Measurements from ENCODE around the gene EPM2A. TPM values are rescaled to one million over a fixed set of nuclear protein-coding genes. Genes with fewer than 3 reads are reported as not detected.
A peak's percentile ranks its signal among the peaks of the same experiment; 100 is the strongest.

EPM2A gene
- total RNA-seq (2021) (4.7 and 5.3 TPM in 2 replicates), Bru-seq, nascent RNA (percentile 51 among the genes with signal in this experiment), BruChase-seq, experiment 1, labeled RNA remaining after a 2-hour chase (percentile 59 among the genes with signal in this experiment), BruChase-seq, experiment 2, labeled RNA remaining after a 6-hour chase (percentile 47 among the genes with signal in this experiment)
- long read RNA-seq, full-length matches to known transcripts = 1 of 2 reads
- long read RNA-seq, partial matches to known transcripts = 0 of 2 reads
- long read RNA-seq, other reads (novel, unspliced or antisense) = 1 of 2 reads

GRCh38 chr6:145735356-145736165 is at the start of gene EPM2A:
EPM2A (minus strand) TSS chr6:145735520; CDS start chr6:145735498, 22 bp downstream.
- intact Hi-C loops (cut with micrococcal nuclease; ENCODE audit: unreplicated experiment) = loop anchor here (5.0 kb wide), 1 partner anchor 162 kb away; no protein-coding TSS in a partner anchor
- ChIA-PET CTCF (no interaction called here), POLR2A (ENCODE audit: unreplicated experiment) (interaction anchor here (0.7 to 0.9 kb wide), 3 partner anchors 10 to 252 kb away, joined by 4 to 10 read pairs (median 6); partner anchors contain the start of gene FBXO30)
- Histone ChIP-seq H3K4me3 (peak within 1 kb of the TSS; percentile 99), H3K36me3 (ENCODE audit: low read depth) (no peaks in the 10 kb centered on the region), H3K4me2 (peak within 1 kb of the TSS; percentile 90), H3K9me2 (ENCODE audit: insufficient read depth) (no peaks in the 10 kb centered on the region; the same call in 1 of the 2 replicates), H3K79me2 (ENCODE audit: low read depth) (no peaks in the 10 kb centered on the region), H3K9me3 (ENCODE audit: insufficient read depth, low read depth) (no peaks in the 10 kb centered on the region), H3K4me1 (replicated peaks; ENCODE audit: insufficient read depth) (peaks cover 14% of the 10 kb centered on the region), H4K20me1 (ENCODE audit: insufficient read depth) (no peaks in the 10 kb centered on the region), H3F3A (ENCODE audit: insufficient read depth, low read depth) (peaks cover 13% of the 10 kb centered on the region), H3K27me3 (ENCODE audit: insufficient read depth, low read depth) (no peaks in the 10 kb centered on the region), H3K27ac (peak within 1 kb of the TSS; percentile 89), H2AFZ (peak within 1 kb of the TSS; percentile 100)
- peak; percentile 68 to 82 for DNase-seq
- no peak for TF ChIP-seq EZH2 (IDR thresholded peaks at IDR 0.05; ENCODE audit: low read depth)
- TF ChIP-seq, protein P1, sequence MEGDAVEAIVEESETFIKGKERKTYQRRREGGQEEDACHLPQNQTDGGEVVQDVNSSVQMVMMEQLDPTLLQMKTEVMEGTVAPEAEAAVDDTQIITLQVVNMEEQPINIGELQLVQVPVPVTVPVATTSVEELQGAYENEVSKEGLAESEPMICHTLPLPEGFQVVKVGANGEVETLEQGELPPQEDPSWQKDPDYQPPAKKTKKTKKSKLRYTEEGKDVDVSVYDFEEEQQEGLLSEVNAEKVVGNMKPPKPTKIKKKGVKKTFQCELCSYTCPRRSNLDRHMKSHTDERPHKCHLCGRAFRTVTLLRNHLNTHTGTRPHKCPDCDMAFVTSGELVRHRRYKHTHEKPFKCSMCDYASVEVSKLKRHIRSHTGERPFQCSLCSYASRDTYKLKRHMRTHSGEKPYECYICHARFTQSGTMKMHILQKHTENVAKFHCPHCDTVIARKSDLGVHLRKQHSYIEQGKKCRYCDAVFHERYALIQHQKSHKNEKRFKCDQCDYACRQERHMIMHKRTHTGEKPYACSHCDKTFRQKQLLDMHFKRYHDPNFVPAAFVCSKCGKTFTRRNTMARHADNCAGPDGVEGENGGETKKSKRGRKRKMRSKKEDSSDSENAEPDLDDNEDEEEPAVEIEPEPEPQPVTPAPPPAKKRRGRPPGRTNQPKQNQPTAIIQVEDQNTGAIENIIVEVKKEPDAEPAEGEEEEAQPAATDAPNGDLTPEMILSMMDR (conservative IDR thresholded peaks at IDR 0.05) = no peak
- TSS peak; percentile 89 for BruUV-seq (replicated peaks)

GRCh38 chr6:145784683-145785082 is 49.4 kb upstream of the EPM2A start:
- H3K27ac ChIP-seq = no peak overlapping the region
- no peak overlapping the region for H3K4me2 ChIP-seq
- H4K20me1 ChIP-seq (ENCODE audit: insufficient read depth) = no peaks in the 10 kb centered on the region
- no TSS peak for BruUV-seq (replicated peaks)
- POLR2A ChIA-PET (ENCODE audit: unreplicated experiment) = no interaction called here
- no peak overlapping the region for H2AFZ ChIP-seq
- no peak for TF ChIP-seq EZH2 (IDR thresholded peaks at IDR 0.05; ENCODE audit: low read depth)
- TF ChIP-seq, protein P1 (conservative IDR thresholded peaks at IDR 0.05) = no peak
- no peaks in the 10 kb centered on the region for H3K27me3 ChIP-seq (ENCODE audit: insufficient read depth, low read depth)
- intact Hi-C loops (cut with micrococcal nuclease; ENCODE audit: unreplicated experiment) = no loop called here
- no peak for DNase-seq
- H3K4me3 ChIP-seq = no peak overlapping the region
- H3K79me2 ChIP-seq (ENCODE audit: low read depth) = no peaks in the 10 kb centered on the region
- no peaks in the 10 kb centered on the region for H3K36me3 ChIP-seq (ENCODE audit: low read depth)
- H3K9me3 ChIP-seq (ENCODE audit: insufficient read depth, low read depth) = no peaks in the 10 kb centered on the region
- H3F3A ChIP-seq (ENCODE audit: insufficient read depth, low read depth) = no peaks in the 10 kb centered on the region
- H3K9me2 ChIP-seq (ENCODE audit: insufficient read depth) = no peaks in the 10 kb centered on the region
- CTCF ChIA-PET = no interaction called here
- no peaks in the 10 kb centered on the region for H3K4me1 ChIP-seq (replicated peaks; ENCODE audit: insufficient read depth)

- intact Hi-C loops (cut with micrococcal nuclease; ENCODE audit: unreplicated experiment) = no loop called here
- CTCF ChIA-PET = no interaction called here
- no TSS peak for BruUV-seq (replicated peaks)
Measured at GRCh38 chr6:145783796-145784195, 48.5 kb upstream of the EPM2A start.

More at GRCh38 chr6:145783796-145784195, 48.5 kb upstream of the EPM2A start:
- Histone ChIP-seq H3K4me1 (replicated peaks; ENCODE audit: insufficient read depth) (no peaks in the 10 kb centered on the region), H3K4me2 (no peak overlapping the region), H3K27ac (no peak overlapping the region), H3K79me2 (ENCODE audit: low read depth) (no peaks in the 10 kb centered on the region), H3K9me3 (ENCODE audit: insufficient read depth, low read depth) (no peaks in the 10 kb centered on the region), H4K20me1 (ENCODE audit: insufficient read depth) (no peaks in the 10 kb centered on the region), H3K36me3 (ENCODE audit: low read depth) (no peaks in the 10 kb centered on the region), H3K27me3 (ENCODE audit: insufficient read depth, low read depth) (no peaks in the 10 kb centered on the region), H3F3A (ENCODE audit: insufficient read depth, low read depth) (no peaks in the 10 kb centered on the region), H3K4me3 (no peak overlapping the region), H2AFZ (no peak overlapping the region), H3K9me2 (ENCODE audit: insufficient read depth) (no peaks in the 10 kb centered on the region)
- TF ChIP-seq, protein P1 (conservative IDR thresholded peaks at IDR 0.05) = no peak
- TF ChIP-seq EZH2 (IDR thresholded peaks at IDR 0.05; ENCODE audit: low read depth) = no peak
- POLR2A ChIA-PET (ENCODE audit: unreplicated experiment) = no interaction called here
- DNase-seq = no peak
